GM21447 (cell line): ENCODE data around the gene RDH13.
"Not testable (repeated sequence)": the region's sequence is repeated elsewhere in the genome, so short reads cannot be mapped to it uniquely, and the experiment has no call there.

Experiments
- ATAC-seq: cut with Tn5 transposase; IDR thresholded peaks from one replicate; pipeline ENCODE4 v1.9.1; 2021; ENCODE audit not compliant: unreplicated experiment

Gene RDH13

GRCh38 chr19:55047951-55048350 lies 15.0 kb downstream of the RDH13 start:
- no peak for ATAC-seq

- ATAC-seq: no peak
Measured at GRCh38 chr19:55046975-55047622, 15.8 kb downstream of the RDH13 start.

DNA sequence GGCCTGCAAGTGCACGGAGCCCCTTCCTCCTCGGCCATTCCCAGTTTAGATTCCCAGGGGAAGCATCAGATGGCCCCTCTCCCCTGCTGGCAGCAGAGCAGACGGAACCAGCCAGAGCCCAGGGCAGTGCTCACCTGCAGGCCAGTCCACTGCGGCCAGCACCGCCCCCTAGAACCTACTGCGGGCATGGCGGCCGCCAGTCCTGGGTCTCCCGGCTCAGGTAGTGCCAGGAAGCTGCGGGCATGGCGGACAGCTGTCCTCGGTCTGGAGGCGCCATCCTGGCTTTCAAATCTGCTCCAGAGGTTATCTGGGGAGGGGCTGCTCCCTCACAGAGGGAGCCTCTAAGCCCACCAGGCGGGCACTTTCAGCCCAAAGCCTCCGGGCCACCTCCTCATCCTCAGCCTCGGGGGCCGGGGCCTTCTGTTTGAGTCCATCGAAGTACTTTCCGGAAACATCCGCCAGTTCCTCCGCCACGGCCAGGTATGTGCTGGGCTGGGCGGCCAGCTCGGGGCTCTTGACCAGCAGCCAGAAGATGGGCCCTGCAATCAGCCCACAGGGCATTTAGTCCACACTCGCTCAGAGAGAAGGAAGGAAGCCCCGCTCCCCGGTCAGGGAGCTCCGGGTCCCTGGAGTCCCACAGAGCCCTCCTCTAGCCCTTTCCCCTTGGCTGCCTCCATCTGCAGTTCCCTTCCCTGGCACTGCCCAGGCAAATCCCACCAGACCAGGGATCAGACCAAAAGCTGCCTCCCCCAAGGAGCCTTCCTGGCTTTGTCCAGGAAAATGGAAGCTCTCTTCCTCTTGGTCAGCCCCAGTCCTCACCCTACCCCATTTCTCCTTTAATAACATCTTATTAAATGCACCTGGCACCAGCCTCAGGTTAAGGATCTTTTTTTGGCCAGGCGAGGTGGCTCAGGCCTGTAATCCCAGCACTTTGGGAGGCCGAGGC lies 17.9 kb downstream of the RDH13 start:
- no peak for ATAC-seq

DNA sequence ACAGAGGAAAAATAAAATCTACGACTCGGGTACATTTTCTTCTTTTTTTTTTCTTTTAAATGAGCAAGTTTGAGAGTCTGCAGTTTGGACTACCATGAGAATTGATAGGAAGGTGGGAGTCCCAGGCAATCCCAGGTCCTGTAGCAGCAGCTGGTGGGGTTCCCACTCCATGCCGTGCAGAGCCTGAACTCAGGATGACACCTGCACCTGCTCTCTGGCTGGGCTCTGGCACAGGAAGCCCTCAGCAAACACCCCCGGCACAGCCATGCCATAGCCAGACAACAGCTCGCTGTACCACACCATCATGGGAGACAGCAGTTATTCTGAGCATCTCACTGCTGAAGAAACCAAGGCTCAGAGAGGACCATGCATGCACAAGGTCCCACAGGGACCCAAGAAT lies 18.7 kb downstream of the RDH13 start:
- no peak for ATAC-seq

- no peak for ATAC-seq
Measured at GRCh38 chr19:55042688-55043087, 20.3 kb downstream of the RDH13 start.

GRCh38 chr19:55042344-55042678 lies 20.6 kb downstream of the RDH13 start:
- ATAC-seq: no peak

- ATAC-seq: no peak
Measured at GRCh38 chr19:55041627-55042343, 21.2 kb downstream of the RDH13 start.

- ATAC-seq: no peak
Measured at GRCh38 chr19:55041244-55041626, 21.7 kb downstream of the RDH13 start.

DNA sequence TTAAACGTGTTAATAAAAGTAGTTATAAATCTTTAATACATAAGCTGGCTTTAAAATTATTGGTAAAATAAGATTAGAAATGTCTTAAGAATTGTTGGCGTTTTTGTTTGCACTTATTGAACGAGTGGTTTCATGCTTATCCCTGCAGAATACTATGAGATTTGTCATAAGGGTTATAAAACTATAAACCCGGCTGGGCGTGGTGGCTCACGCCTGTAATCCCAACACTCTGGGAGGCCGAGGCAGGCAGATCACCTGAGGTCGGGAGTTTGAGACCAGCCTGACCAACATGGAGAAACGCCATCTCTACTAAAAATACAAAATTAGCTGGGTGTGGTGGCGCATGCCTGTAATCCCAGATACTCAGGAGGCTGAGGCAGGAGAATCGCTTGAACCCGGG lies 22.3 kb downstream of the RDH13 start:
- not testable (repeated sequence) for ATAC-seq

DNA sequence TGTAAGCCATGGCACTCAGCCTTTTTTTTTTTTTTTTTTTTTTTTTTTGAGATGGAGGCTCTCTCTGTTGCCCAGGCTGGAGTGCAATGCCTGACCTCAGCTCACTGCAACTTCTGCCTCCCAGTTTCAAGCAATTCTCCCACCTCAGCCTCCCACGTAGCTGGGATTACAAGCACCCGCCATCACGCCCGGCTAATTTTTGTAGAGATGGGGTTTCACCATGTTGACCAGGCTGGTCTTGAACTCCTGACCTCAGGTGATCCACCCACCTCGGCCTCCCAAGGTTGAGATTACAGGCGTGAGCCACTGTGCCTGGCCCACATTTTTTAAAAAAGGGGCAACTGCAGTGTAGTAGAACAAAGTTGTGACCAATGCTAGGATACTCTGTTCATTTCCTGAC lies 25.3 kb downstream of the RDH13 start:
- not testable (repeated sequence) for ATAC-seq

DNA sequence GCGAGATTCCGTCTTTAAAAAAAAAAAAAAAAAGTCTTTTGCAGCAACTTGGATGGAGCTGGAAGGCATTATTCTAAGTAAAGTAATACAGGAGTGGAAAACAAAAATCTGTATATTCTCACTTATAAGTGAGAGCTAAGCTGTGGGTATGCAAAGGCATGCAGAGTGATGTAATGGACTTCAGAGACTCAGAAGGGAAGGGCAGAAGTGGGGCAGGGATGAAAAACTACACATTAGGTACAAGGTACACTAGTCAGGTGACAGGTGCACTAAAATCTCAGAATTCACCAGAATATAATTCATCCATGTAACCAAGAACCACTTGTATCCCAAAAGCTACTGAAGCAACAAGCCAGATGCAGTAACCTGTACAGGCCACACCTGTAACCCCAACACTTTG lies 26.9 kb downstream of the RDH13 start:
- no peak for ATAC-seq

- ATAC-seq: no peak
Measured at GRCh38 chr19:55034751-55035150, 28.2 kb downstream of the RDH13 start.

GRCh38 chr19:55032976-55033643 lies 29.8 kb downstream of the RDH13 start:
- not testable (repeated sequence) for ATAC-seq

DNA sequence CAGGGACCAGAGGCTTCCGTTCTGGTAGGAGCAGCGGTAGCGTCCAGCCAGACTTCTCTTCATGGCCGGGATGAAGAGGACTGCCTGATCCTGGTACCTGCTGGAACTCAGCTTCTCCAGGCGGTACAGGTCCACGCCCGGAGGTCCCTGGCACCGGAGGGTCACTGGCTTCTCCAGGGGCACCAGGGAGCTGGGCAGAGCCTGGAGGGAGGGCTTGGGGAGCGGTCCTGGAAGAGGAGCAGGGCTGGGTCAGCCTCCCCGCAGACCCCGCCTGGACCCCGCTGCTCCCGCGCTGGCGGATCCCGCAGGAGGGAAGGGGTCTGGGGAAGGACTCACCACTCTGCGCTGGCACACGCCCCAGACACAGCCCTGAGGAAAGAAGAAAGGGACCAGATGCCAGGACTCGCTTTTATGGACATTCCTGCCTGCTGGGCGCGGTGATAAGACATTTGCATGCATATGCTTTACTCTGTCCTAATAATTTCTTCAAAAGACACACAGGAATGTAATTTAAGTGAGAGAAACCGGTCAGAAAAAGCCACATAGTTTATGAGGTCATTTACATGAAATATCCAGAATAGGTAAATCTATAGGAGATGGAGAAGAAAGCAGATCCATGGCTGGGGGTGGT lies 30.7 kb downstream of the RDH13 start:
- ATAC-seq: no peak

DNA sequence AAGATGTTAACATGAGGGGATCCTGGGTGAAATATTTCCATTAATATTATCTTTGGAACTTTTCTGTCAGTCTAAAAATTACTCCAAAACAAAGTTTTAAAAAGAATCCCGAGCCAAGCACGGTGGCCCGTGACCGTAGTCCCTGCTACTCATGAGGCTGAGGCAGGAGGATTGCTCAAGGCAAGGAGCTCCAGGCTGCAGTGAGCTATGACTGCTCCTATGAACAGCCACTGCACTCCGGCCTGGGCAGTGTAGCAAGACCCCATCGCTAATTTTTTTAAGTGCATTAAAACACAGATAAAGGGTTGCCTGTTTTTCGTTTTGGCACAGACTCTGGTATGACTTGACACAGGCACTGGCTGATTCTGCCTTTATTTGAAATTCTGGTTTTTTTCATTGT lies 31.8 kb downstream of the RDH13 start:
- no peak for ATAC-seq

DNA sequence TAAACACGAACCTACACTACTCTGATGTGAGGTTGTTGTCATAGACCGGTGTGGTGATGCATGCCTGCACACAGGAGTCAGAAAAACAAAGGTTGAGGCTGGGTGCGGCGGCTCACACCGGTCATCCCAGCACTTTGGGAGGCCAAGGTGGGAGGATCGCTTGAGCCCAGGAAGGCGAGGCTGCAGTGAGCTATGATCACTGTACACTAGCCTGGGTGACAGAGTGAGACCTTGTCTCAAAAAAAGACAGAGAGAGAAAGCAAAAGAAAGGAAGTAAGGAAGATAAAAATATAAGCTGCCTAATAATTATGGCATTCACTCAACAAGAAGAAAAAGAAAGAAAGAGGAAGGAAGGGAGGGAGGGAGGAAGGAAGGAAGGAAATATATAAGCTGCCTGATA lies 34.2 kb downstream of the RDH13 start:
- no peak for ATAC-seq

DNA sequence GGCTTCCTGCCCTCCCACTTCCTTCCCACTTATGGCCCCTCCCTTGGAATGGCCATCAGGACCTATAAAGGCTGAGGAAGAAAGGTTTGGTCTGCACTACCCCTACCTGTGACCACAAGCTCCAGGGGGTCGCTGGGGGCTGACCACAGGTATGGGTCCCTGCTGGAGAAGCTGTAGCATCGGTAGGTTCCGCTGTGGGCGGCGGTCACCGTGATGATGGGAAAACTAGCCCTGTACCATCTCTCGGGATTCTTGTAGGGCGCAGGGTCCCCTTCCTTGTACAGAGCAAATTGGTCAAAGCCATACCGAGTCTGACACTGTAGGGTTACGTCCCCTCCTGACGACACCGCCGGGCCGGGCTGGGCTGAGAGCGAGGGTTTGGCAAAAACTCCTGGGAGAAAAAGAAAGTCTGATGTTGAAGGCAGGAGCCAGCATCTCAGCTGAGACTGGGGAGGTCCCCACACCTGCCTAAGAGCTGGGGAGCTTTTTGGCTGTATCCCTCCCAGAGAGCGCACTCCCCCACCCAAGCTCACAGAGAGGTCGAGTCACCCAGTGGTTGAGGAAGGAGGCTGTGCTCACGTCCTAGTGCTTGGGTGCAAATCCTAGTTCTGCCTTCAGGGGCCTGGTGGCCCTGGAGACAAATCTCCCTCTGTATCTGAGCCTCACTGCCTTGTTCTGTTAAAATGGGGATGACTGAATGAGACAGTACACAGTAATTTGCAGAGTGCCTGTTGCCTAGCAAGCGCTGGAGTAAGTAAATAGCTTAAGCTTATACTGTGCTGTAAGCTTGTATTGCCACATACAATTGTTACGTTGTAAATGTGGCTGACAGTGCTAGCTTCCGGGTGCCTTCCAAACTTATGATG lies 35.2 kb downstream of the RDH13 start:
- no peak for ATAC-seq

- ATAC-seq: not testable (repeated sequence)
Measured at GRCh38 chr19:55027140-55027471, 35.8 kb downstream of the RDH13 start.

DNA sequence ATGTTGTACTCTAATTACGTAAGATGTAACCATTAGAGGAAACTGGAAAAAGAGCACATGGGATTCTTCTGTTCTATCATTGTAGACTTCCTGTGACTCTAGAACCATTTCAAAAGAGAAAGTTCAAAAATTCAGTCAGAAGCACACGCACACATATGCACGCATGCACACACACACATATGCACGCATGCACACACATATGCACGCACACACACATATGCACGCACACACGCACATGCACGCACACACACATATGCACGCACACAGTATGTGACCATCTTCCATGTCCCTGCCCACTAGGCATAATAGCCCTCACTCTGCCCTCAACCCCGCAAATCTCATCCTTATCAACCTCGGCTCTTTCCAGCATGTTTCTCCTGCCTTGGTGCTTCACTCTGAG lies 38.8 kb downstream of the RDH13 start:
- no peak for ATAC-seq

GRCh38 chr19:55020351-55020750 lies 42.6 kb downstream of the RDH13 start:
- ATAC-seq: not testable (repeated sequence)
